GM12891 (cell line): Measurements from ENCODE around the gene POLR1H.

Source experiments
- PAX5 ChIP-seq: IDR thresholded peaks from 2 replicates; pipeline ENCODE4 v1.6.1; 2011; ENCODE audit warnings: low read length, moderate library complexity, mild to moderate bottlenecking; ENCODE audit not compliant: insufficient read depth, severe bottlenecking
- POLR2A ChIP-seq: IDR thresholded peaks from 2 replicates; pipeline ENCODE4 v1.6.1; 2011; ENCODE audit warnings: low read depth, low read length, control low read depth
- POLR2AphosphoS5 ChIP-seq: IDR thresholded peaks from 2 replicates; pipeline ENCODE4 v1.6.1; 2011; ENCODE audit warnings: low read depth, low read length, control low read depth
- POU2F2 ChIP-seq: IDR thresholded peaks from 2 replicates; pipeline ENCODE4 v1.6.1; 2011; ENCODE audit warnings: low read depth, mild to moderate bottlenecking, control low read depth, low read length, moderate library complexity
- SPI1 ChIP-seq: IDR thresholded peaks from 2 replicates; pipeline ENCODE4 v1.6.1; 2011; ENCODE audit warnings: low read depth, low read length, control low read depth
- TAF1 ChIP-seq: IDR thresholded peaks from 2 replicates; pipeline ENCODE4 v1.6.1; 2011; ENCODE audit warnings: low read depth, low read length, control low read depth

- TF ChIP-seq POLR2AphosphoS5, result no peak
- no peak for TF ChIP-seq TAF1
- no peak for TF ChIP-seq POLR2A
- no peak for TF ChIP-seq POU2F2
- TF ChIP-seq PAX5, result no peak
- TF ChIP-seq SPI1, result no peak
Observed at GRCh38 chr6:30035784-30036183, 25.3 kb upstream of the POLR1H start.
